RWPE2 (cell line): ENCODE measurements around the gene KNCN.

Source experiments
- ATAC-seq: fragments of 200-7000 bp; cut with Tn5 transposase; 3 replicates; pipeline ENCODE4 v1.9.1; 2021; ENCODE audit warnings: low read depth
- DNase-seq: peaks from one replicate; pipeline ENCODE4 v3.0.0-alpha.2; 2020; ENCODE audit warnings: low spot score
- H3K27ac ChIP-seq: fragments of 450-650 bp; 2 replicates; pipeline ENCODE4 v1.5.1; 2017; ENCODE audit warnings: mild to moderate bottlenecking; ENCODE audit not compliant: poor library complexity, severe bottlenecking
- H3K27me3 ChIP-seq: fragments of 250-450 bp; sonication (Bioruptor Pico); 2 replicates; pipeline ENCODE4 v1.5.1; 2021; ENCODE audit warnings: mild to moderate bottlenecking, moderate library complexity; ENCODE audit not compliant: insufficient read depth, poor library complexity, severe bottlenecking
- H3K36me3 ChIP-seq: fragments of 250-450 bp; sonication (Bioruptor Pico); 2 replicates; pipeline ENCODE4 v1.5.1; 2020; ENCODE audit warnings: low read depth, mild to moderate bottlenecking, moderate library complexity
- H3K4me1 ChIP-seq: fragments of 250-450 bp; sonication (Bioruptor Pico); 2 replicates; pipeline ENCODE4 v1.5.1; 2021; ENCODE audit warnings: mild to moderate bottlenecking, moderate library complexity; ENCODE audit not compliant: insufficient read depth, poor library complexity, severe bottlenecking
- H3K4me3 ChIP-seq: fragments of 250-450 bp; sonication (Bioruptor Pico); 2 replicates; pipeline ENCODE4 v1.5.1; 2021; ENCODE audit warnings: mild to moderate bottlenecking, moderate library complexity; ENCODE audit not compliant: severe bottlenecking
- H3K9me3 ChIP-seq: fragments of 250-450 bp; sonication (Bioruptor Pico); 2 replicates; pipeline ENCODE4 v1.5.1; 2021; ENCODE audit warnings: mild to moderate bottlenecking, moderate library complexity; ENCODE audit not compliant: severe bottlenecking
- TF ChIP-seq, protein P1 (sequence below): fragments of 450-650 bp; IDR thresholded peaks from one replicate; pipeline ENCODE4 v1.5.1; 2017; ENCODE audit warnings: mild to moderate bottlenecking, moderate library complexity; ENCODE audit not compliant: poor library complexity, severe bottlenecking

The KNCN gene

GRCh38 chr1:46508757-46509156 lies 42.7 kb downstream of the KNCN start:
- DNase-seq, result no peak
- H3K27ac ChIP-seq, result no peak overlapping the region
- peak; percentile 89 for ATAC-seq

GRCh38 chr1:46506470-46507219 lies 44.8 kb downstream of the KNCN start:
- no peaks in the 10 kb centered on the region for H3K4me1 ChIP-seq
- TF ChIP-seq, protein P1, sequence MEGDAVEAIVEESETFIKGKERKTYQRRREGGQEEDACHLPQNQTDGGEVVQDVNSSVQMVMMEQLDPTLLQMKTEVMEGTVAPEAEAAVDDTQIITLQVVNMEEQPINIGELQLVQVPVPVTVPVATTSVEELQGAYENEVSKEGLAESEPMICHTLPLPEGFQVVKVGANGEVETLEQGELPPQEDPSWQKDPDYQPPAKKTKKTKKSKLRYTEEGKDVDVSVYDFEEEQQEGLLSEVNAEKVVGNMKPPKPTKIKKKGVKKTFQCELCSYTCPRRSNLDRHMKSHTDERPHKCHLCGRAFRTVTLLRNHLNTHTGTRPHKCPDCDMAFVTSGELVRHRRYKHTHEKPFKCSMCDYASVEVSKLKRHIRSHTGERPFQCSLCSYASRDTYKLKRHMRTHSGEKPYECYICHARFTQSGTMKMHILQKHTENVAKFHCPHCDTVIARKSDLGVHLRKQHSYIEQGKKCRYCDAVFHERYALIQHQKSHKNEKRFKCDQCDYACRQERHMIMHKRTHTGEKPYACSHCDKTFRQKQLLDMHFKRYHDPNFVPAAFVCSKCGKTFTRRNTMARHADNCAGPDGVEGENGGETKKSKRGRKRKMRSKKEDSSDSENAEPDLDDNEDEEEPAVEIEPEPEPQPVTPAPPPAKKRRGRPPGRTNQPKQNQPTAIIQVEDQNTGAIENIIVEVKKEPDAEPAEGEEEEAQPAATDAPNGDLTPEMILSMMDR, result no peak
- H3K27me3 ChIP-seq, result no peaks in the 10 kb centered on the region
- H3K27ac ChIP-seq, result no peak overlapping the region
- no peaks in the 10 kb centered on the region for H3K9me3 ChIP-seq
- no peak overlapping the region for H3K4me3 ChIP-seq
- no peak for DNase-seq
- no peaks in the 10 kb centered on the region for H3K36me3 ChIP-seq
- ATAC-seq, result peak; percentile 37; the same call in 1 of the 3 replicates

More at GRCh38 chr1:46508757-46509156, 42.7 kb downstream of the KNCN start:
- TF ChIP-seq, protein P1, result no peak
- Histone ChIP-seq H3K4me1 (no peaks in the 10 kb centered on the region), H3K4me3 (no peak overlapping the region), H3K27me3 (no peaks in the 10 kb centered on the region), H3K9me3 (no peaks in the 10 kb centered on the region), H3K36me3 (no peaks in the 10 kb centered on the region)

GRCh38 chr1:46503421-46503820 lies 48.0 kb downstream of the KNCN start:
- no peaks in the 10 kb centered on the region for H3K9me3 ChIP-seq
- H3K27me3 ChIP-seq, result no peaks in the 10 kb centered on the region
- no peaks in the 10 kb centered on the region for H3K36me3 ChIP-seq
- ATAC-seq, result no peak
- H3K27ac ChIP-seq, result no peak overlapping the region
- no peaks in the 10 kb centered on the region for H3K4me1 ChIP-seq
- no peak for DNase-seq
- no peak overlapping the region for H3K4me3 ChIP-seq
- TF ChIP-seq, protein P1, result no peak

DNA sequence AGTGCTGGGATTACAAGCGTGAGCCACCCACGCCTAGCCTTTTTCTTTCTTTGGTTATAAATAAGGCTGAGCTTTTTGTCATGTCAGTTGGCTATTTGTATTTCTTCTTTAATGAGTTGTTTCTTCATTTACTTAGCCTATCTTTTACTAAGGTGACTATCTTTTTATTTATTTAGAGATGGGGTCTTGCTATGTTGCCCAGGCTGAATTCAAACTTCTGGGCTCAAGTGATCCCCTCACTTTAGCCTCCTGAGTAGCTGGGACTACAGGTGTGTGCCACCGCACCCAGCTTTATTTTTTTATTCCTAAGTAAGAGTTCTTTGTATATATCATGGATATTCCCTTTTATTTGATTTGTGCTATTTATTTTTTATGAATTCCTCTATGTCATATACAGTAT lies 49.9 kb downstream of the KNCN start:
- H3K9me3 ChIP-seq, result no peaks in the 10 kb centered on the region
- H3K36me3 ChIP-seq, result no peaks in the 10 kb centered on the region
- TF ChIP-seq, protein P1, result no peak
- H3K27me3 ChIP-seq, result no peaks in the 10 kb centered on the region
- DNase-seq (no peak), ATAC-seq (no peak)
- H3K4me3 ChIP-seq, result no peak overlapping the region
- H3K4me1 ChIP-seq, result no peaks in the 10 kb centered on the region
- H3K27ac ChIP-seq, result no peak overlapping the region

GRCh38 chr1:46497665-46498064 lies 53.8 kb downstream of the KNCN start:
- no peak for DNase-seq
- H3K27me3 ChIP-seq, result peaks cover 9% of the 10 kb centered on the region

More at GRCh38 chr1:46497665-46498064, 53.8 kb downstream of the KNCN start:
- TF ChIP-seq, protein P1, result no peak
- H3K9me3 ChIP-seq, result no peaks in the 10 kb centered on the region
- H3K27ac ChIP-seq, result no peak overlapping the region
- ATAC-seq, result no peak
- H3K4me3 ChIP-seq, result no peak overlapping the region
- no peaks in the 10 kb centered on the region for H3K4me1 ChIP-seq
- no peaks in the 10 kb centered on the region for H3K36me3 ChIP-seq
